ENCODE data around the gene MIR17HG.

DNA sequence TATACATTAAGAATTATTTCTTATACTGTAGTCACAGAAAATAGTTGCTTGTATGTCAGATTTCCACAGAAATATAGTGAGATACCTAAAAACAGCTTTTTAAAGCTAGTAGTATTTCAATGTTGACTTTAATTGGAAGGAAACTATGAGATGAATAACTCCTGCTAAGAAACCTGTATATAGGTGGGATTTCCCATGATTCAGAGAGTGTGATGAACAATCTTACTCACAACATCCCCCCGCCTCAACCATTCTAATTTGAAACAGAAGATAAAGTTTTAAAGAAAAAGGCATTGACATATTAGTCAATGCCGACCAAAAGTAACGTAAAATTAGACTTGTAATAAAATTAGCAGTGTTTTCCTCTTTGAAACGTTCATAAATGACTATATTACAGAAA lies 1.4 kb upstream of the MIR17HG start:
- TF ChIP-seq, protein P1, sequence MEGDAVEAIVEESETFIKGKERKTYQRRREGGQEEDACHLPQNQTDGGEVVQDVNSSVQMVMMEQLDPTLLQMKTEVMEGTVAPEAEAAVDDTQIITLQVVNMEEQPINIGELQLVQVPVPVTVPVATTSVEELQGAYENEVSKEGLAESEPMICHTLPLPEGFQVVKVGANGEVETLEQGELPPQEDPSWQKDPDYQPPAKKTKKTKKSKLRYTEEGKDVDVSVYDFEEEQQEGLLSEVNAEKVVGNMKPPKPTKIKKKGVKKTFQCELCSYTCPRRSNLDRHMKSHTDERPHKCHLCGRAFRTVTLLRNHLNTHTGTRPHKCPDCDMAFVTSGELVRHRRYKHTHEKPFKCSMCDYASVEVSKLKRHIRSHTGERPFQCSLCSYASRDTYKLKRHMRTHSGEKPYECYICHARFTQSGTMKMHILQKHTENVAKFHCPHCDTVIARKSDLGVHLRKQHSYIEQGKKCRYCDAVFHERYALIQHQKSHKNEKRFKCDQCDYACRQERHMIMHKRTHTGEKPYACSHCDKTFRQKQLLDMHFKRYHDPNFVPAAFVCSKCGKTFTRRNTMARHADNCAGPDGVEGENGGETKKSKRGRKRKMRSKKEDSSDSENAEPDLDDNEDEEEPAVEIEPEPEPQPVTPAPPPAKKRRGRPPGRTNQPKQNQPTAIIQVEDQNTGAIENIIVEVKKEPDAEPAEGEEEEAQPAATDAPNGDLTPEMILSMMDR (IDR thresholded peaks at IDR 0.05): no peak
- no peak for TF ChIP-seq EP300 (IDR thresholded peaks at IDR 0.05)
- no peak for TF ChIP-seq POLR2A (IDR thresholded peaks at IDR 0.05)
